Measurements from ENCODE around the gene ZNF124. TPM values are rescaled to one million over a fixed set of nuclear protein-coding genes. Genes with fewer than 3 reads are reported as not detected.

Gene ZNF124
- total RNA-seq, 2 experiments from 2014 or later, result 28.6 to 29.0 TPM

GRCh38 chr1:247114351-247115140 lies 57.3 kb downstream of the ZNF124 start:
- H3K4me3 Mint-ChIP-seq, result no peak overlapping the region
- peaks cover 3% of the 10 kb centered on the region for H3K4me1 Mint-ChIP-seq
- ATAC-seq (ENCODE audit: low read depth) (no peak), DNase-seq (no peak)
- H3K9me3 Mint-ChIP-seq, result peaks cover 5% of the 10 kb centered on the region
- no peak overlapping the region for H3K27ac Mint-ChIP-seq
- no peaks in the 10 kb centered on the region for H3K36me3 Mint-ChIP-seq
- peaks cover 28% of the 10 kb centered on the region for H3K27me3 Mint-ChIP-seq
- POLR2A ChIA-PET, result no interaction called here

GRCh38 chr1:247113733-247114271 lies 58.0 kb downstream of the ZNF124 start:
- H3K4me1 Mint-ChIP-seq, result peaks cover 3% of the 10 kb centered on the region
- peaks cover 36% of the 10 kb centered on the region for H3K27me3 Mint-ChIP-seq
- DNase-seq (no peak), ATAC-seq (ENCODE audit: low read depth) (peak; percentile 24)
- H3K27ac Mint-ChIP-seq, result no peak overlapping the region
- peaks cover 5% of the 10 kb centered on the region for H3K9me3 Mint-ChIP-seq
- no peak overlapping the region for H3K4me3 Mint-ChIP-seq
- H3K36me3 Mint-ChIP-seq, result no peaks in the 10 kb centered on the region
- POLR2A ChIA-PET, result no interaction called here

- H3K36me3 Mint-ChIP-seq, result no peaks in the 10 kb centered on the region
- ATAC-seq (ENCODE audit: low read depth) (no peak), DNase-seq (no peak)
- no peak overlapping the region for H3K4me3 Mint-ChIP-seq
- H3K9me3 Mint-ChIP-seq, result peaks cover 5% of the 10 kb centered on the region
- POLR2A ChIA-PET, result no interaction called here
- H3K27me3 Mint-ChIP-seq, result peaks cover 43% of the 10 kb centered on the region
- no peak overlapping the region for H3K27ac Mint-ChIP-seq
- peaks cover 3% of the 10 kb centered on the region for H3K4me1 Mint-ChIP-seq
Observed at GRCh38 chr1:247113094-247113497, 58.7 kb downstream of the ZNF124 start.

GRCh38 chr1:247112479-247112781 lies 59.4 kb downstream of the ZNF124 start:
- no peak for ATAC-seq (ENCODE audit: low read depth)
- peaks cover 3% of the 10 kb centered on the region for H3K4me1 Mint-ChIP-seq
- DNase-seq, result no peak
- POLR2A ChIA-PET, result no interaction called here
- peaks cover 5% of the 10 kb centered on the region for H3K9me3 Mint-ChIP-seq
- H3K27ac Mint-ChIP-seq, result no peak overlapping the region
- H3K27me3 Mint-ChIP-seq, result peaks cover 46% of the 10 kb centered on the region
- no peaks in the 10 kb centered on the region for H3K36me3 Mint-ChIP-seq
- H3K4me3 Mint-ChIP-seq, result no peak overlapping the region

GRCh38 chr1:247111700-247112478 lies 59.9 kb downstream of the ZNF124 start:
- DNase-seq (no peak), ATAC-seq (ENCODE audit: low read depth) (peak; percentile 29)
- Mint-ChIP-seq H3K27ac (no peak overlapping the region), H3K27me3 (peaks cover 46% of the 10 kb centered on the region), H3K4me3 (no peak overlapping the region), H3K36me3 (no peaks in the 10 kb centered on the region), H3K4me1 (peaks cover 3% of the 10 kb centered on the region), H3K9me3 (peaks cover 5% of the 10 kb centered on the region)
- POLR2A ChIA-PET, result no interaction called here

GRCh38 chr1:247111259-247111699 lies 60.5 kb downstream of the ZNF124 start:
- no peaks in the 10 kb centered on the region for H3K36me3 Mint-ChIP-seq
- DNase-seq (no peak), ATAC-seq (ENCODE audit: low read depth) (peak; percentile 20)
- H3K27me3 Mint-ChIP-seq, result peaks cover 46% of the 10 kb centered on the region
- H3K4me3 Mint-ChIP-seq, result peak overlapping the region; percentile 56
- no peak overlapping the region for H3K27ac Mint-ChIP-seq
- H3K9me3 Mint-ChIP-seq, result peaks cover 5% of the 10 kb centered on the region
- H3K4me1 Mint-ChIP-seq, result peaks cover 3% of the 10 kb centered on the region
- POLR2A ChIA-PET, result no interaction called here

GRCh38 chr1:247110627-247111258 lies 61.1 kb downstream of the ZNF124 start:
- POLR2A ChIA-PET, result no interaction called here
- no peak for DNase-seq
- Mint-ChIP-seq H3K4me1 (peaks cover 3% of the 10 kb centered on the region), H3K4me3 (peak overlapping the region; percentile 56), H3K36me3 (no peaks in the 10 kb centered on the region), H3K27me3 (peaks cover 46% of the 10 kb centered on the region), H3K27ac (no peak overlapping the region), H3K9me3 (peaks cover 7% of the 10 kb centered on the region)
- no peak for ATAC-seq (ENCODE audit: low read depth)

GRCh38 chr1:247107694-247108093 lies 64.1 kb downstream of the ZNF124 start:
- ATAC-seq (ENCODE audit: low read depth) (no peak), DNase-seq (no peak)
- Mint-ChIP-seq H3K36me3 (peaks cover 7% of the 10 kb centered on the region), H3K4me3 (no peak overlapping the region), H3K27me3 (peaks cover 35% of the 10 kb centered on the region), H3K27ac (no peak overlapping the region), H3K9me3 (peaks cover 12% of the 10 kb centered on the region), H3K4me1 (peaks cover 10% of the 10 kb centered on the region)
- POLR2A ChIA-PET, result no interaction called here

- Mint-ChIP-seq H3K27ac (no peak overlapping the region), H3K4me3 (no peak overlapping the region), H3K36me3 (peaks cover 23% of the 10 kb centered on the region), H3K9me3 (peaks cover 16% of the 10 kb centered on the region), H3K4me1 (peaks cover 12% of the 10 kb centered on the region), H3K27me3 (peaks cover 30% of the 10 kb centered on the region)
- DNase-seq (no peak), ATAC-seq (ENCODE audit: low read depth) (no peak)
- POLR2A ChIA-PET, result no interaction called here
Observed at GRCh38 chr1:247105966-247106365, 65.9 kb downstream of the ZNF124 start.

Small RNA genes within 50 kb of the gene (microRNA-seq; reads per million reads assigned to microRNA genes)
- not detected for gene MIR3916

Other genes with a start within 250 kb of the ZNF124 start
- gene AHCTF1, start 240.1 kb downstream of the ZNF124 start, total RNA-seq, result 10 to 100 TPM; 35.8 to 36.6 TPM
- gene ZNF695, start 164.0 kb downstream of the ZNF124 start, total RNA-seq, result under 1 TPM; 0.36 to 0.40 TPM
- gene ZNF670, start 93.2 kb downstream of the ZNF124 start, total RNA-seq, result 1 to 10 TPM; 1.5 to 1.6 TPM
- gene ZNF669, start 67.7 kb downstream of the ZNF124 start, total RNA-seq, result 10 to 100 TPM; 12.8 to 14.1 TPM
- gene VN1R5, start 84.1 kb upstream of the ZNF124 start, total RNA-seq, result not detected
- 10 to 100 TPM; 25.9 to 26.6 TPM for gene ZNF496, start 159.8 kb upstream of the ZNF124 start, total RNA-seq
- 1 to 10 TPM; 7.0 to 8.9 TPM for gene NLRP3, start 244.2 kb upstream of the ZNF124 start, total RNA-seq